Subcutaneous adipose tissue (tissue), 4 donors: Measurements from ENCODE around the gene NRARP. TPM values are rescaled to one million over a fixed set of nuclear protein-coding genes. Genes with fewer than 3 reads are reported as not detected.

Experiments used
- total RNA-seq, 4 donors: library from RNA; depleted of rRNA; stranded (reverse); fragments of >200 nt; gene quantifications; one replicate each; pipeline ENCODE4 v1.1.0, GENCODE V29; 2016
- TF ChIP-seq, protein P1 (sequence below): fragments of 450-650 bp; IDR thresholded peaks from one replicate; pipeline ENCODE4 v1.5.1; 2016; ENCODE audit warnings: low read depth, mild to moderate bottlenecking, control low read depth, antibody characterized with exemption, moderate library complexity

Gene NRARP
- total RNA-seq, 4 donors from 2014 or later = 0.51 to 11.5 (median 2.9) TPM

DNA sequence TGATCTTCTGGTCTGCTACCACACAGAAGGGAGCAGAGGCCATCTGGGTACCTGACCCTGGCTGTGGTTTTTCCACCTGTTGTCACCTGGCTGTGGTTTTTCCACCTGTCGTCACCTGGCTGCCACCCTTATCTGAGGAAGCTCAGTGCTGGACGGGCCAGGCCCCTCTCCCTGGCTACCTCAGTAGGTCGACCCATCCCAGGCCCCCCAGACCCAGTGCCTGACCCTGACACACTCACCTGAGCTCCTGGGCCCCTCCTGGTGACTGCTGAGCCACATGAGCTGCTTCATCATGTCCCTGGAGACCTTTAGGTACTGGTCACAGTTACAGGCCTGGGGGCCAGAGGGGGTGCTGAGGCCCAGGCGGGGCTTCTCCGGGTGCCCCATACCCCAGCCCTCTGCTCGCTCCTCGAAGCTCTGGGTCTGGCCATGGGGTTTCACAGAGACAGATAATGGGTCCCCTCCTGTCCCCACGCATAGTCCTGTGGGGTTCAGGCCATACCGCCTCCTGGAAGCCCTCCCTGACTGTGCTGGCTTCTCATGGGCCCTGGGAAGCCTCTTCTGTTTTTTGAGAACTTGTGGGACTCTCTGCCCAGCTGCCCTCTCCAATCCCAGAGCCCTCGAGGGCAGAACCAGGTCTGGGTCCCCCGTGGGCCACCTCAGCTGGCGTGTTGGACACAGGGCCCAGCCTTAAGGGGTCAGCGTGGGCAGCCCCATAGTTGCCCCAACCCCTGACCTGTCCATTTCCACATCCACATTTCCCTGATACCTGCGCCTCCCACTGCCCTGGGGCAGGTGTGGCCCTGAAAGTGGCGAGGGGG is 7.5 kb upstream of the NRARP start:
- TF ChIP-seq, protein P1, sequence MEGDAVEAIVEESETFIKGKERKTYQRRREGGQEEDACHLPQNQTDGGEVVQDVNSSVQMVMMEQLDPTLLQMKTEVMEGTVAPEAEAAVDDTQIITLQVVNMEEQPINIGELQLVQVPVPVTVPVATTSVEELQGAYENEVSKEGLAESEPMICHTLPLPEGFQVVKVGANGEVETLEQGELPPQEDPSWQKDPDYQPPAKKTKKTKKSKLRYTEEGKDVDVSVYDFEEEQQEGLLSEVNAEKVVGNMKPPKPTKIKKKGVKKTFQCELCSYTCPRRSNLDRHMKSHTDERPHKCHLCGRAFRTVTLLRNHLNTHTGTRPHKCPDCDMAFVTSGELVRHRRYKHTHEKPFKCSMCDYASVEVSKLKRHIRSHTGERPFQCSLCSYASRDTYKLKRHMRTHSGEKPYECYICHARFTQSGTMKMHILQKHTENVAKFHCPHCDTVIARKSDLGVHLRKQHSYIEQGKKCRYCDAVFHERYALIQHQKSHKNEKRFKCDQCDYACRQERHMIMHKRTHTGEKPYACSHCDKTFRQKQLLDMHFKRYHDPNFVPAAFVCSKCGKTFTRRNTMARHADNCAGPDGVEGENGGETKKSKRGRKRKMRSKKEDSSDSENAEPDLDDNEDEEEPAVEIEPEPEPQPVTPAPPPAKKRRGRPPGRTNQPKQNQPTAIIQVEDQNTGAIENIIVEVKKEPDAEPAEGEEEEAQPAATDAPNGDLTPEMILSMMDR = no peak

DNA sequence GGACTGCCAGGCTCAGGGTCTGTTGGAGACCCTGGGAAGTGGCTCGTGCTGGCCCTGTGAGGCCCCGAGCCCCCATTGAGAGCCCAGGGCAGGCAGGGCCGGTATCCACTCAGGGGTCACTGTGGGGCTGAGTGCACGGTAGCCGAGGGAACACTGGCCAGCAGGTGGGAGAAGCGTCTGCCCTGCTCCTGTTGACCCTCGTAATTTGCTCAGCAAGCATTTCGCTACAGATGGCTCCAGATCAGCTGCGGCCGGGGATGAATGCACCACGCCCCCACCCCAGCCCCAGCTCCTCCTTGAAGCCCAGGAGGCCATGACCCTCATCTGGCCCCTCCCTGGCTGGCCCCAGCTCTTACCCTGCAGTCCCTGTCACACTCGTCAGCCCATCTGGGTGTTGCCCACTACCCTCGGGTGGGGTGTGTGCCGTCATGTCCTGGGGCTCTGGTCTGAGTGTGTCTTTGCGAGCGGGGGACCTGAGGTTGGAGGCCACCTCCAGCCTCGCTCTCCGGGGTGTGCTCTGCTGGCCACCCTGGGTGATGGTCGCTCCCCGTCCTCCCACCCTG is 6.1 kb upstream of the NRARP start:
- TF ChIP-seq, protein P1 = no peak

DNA sequence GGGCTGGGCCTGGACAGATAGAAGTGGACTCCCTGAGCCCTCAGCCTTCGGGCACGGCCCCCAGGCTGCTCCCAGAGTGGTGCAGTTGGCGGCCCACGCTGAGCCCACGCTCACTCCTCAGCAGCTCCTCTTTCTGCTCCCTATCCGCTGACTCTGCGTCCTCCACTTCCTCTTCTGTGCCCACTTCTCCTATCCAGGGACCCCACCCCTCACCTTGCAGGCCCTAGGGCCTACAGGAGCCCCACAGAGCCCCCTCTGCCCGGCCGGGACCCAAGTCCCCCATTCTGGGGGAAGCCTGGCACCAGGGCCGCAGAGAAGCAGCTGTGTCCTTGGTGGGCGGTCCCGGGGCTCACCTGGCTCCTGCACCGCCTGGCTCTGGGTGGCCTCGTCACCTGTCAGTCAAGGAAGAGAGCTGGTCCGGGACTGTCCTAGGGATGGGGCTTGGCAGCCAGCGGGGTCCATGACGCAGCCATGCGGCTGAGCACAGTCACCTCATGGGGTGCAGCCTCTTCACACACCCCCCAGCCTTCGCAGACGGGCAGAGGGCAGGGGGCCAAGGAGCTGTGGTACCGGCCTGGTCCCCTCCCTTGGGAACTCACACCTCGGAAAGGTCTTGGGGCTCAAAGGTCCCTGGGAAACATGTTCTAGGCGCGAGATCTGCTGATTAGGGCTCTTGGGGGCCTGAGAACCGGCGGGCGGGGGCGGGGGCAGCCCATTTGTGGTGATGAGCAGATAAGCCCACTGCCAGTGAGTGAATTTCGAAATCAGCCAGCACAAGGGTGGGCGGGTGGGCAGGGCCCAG is 5.4 kb upstream of the NRARP start:
- TF ChIP-seq, protein P1 = no peak

DNA sequence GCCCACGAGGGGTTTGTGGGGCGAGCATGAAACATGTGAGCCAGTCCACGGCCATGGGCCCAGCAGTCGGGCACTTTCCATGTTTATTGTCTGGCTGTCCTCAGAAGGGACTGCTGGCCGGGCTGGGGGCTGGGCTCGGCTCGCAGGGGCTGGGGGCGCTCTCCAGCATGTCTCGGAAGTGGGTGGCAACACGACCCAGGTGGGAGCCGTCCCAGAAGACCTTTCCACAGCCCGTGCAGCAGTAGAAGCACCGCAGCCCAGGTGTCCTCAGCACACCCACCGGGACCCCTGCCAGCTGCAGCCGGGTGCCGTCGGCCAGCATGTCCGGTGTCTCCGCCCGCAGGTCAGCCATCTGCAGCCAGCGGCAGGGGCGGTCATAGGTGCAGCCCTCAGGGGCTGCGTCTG is 4.8 kb upstream of the NRARP start:
- TF ChIP-seq, protein P1 = no peak

DNA sequence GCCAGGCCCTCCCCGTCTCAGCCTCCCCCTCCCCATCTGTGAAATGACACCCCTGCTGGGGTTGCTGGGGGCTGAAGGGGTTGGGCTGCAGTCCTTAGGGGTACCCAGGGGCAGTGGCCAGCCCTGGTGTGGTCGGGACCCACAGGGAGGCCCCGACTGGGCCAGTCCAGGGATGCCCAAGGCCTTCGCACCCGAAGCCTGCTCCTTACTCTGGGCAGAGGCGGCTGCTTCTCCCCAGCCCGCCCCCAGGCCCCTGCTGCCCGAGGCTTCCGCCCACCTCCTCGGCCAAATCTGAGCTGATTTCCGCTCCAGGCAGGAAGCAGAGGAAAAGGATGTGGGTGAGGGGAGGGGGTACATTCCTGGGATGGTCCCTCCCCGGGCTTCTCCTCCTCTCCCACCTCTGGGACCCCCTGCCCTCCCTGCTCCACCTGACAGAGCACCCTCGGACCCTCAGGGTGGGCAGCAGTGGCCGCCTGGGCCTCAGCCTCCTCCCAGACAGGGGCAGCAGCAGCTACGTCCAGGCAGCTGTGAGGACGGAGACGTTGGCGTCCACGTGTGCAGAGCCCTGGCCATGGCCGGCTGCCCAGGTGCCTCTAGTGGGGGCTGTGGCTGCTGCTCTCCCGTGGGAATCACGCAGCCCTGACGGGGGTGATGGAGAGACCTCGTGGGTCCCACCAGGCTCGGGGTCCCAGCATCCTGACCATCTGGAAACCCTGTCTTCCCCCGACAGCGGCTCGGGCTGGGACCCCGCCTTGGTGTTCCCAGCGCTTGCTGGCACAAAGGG is 4.2 kb upstream of the NRARP start:
- TF ChIP-seq, protein P1 = no peak

DNA sequence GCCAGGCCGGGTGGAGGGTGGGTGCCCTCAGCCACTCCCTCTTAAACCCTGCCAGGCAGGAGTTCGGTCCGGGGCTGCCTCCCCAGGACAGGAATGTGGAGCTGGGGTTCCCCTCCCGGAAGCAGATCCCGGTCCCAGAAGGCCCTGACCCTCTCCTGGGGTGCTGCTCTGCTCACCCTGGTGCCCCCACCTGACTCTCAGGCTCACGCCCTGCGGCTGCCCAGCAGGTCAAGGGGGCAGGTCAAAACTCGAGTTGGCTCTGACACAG is 3.7 kb upstream of the NRARP start:
- TF ChIP-seq, protein P1 = no peak
